NB4 (cell line): ENCODE results near the gene PDE6B.

Experiments used
- DNase-seq: peaks from one replicate; pipeline ENCODE4 v3.0.0; 2010; ENCODE audit warnings: low read depth
- H3K4me3 ChIP-seq: one replicate; pipeline ENCODE4 v1.5.1; 2011; ENCODE audit warnings: mild to moderate bottlenecking, low read depth, low read length, moderate library complexity
- CTCF ChIP-seq: IDR thresholded peaks from one replicate; pipeline ENCODE4 v1.5.1; 2012; ENCODE audit warnings: low read depth, low read length
- MAX ChIP-seq: IDR thresholded peaks from 2 replicates; pipeline ENCODE4 v1.6.1; 2011; ENCODE audit warnings: low read depth, low read length
- MYC ChIP-seq: IDR thresholded peaks from 2 replicates; pipeline ENCODE4 v1.6.1; 2011; ENCODE audit warnings: low read depth, low read length
- POLR2A ChIP-seq: IDR thresholded peaks from 2 replicates; pipeline ENCODE4 v1.6.1; 2011; ENCODE audit warnings: mild to moderate bottlenecking; ENCODE audit not compliant: insufficient read length; ENCODE audit errors: extremely low read depth

The PDE6B gene

GRCh38 chr4:621296-622070 is 3.9 kb upstream of the PDE6B start:
- no peak overlapping the region for H3K4me3 ChIP-seq
- no peak for DNase-seq
- TF ChIP-seq MYC (no peak), POLR2A (no peak), MAX (no peak), CTCF (no peak)

GRCh38 chr4:622071-622995 is 3.0 kb upstream of the PDE6B start:
- TF ChIP-seq POLR2A (no peak), MYC (no peak), CTCF (no peak), MAX (no peak)
- H3K4me3 ChIP-seq = no peak overlapping the region
- DNase-seq = no peak

- no peak overlapping the region for H3K4me3 ChIP-seq
- TF ChIP-seq POLR2A = no peak
- no peak for TF ChIP-seq MYC
- no peak for TF ChIP-seq MAX
- no peak for DNase-seq
Measured at GRCh38 chr4:622996-623913, 2.1 kb upstream of the PDE6B start.

GRCh38 chr4:623914-624566 is 1.3 kb upstream of the PDE6B start:
- no peak overlapping the region for H3K4me3 ChIP-seq
- TF ChIP-seq MAX (no peak), POLR2A (no peak), MYC (no peak), CTCF (no peak)
- no peak for DNase-seq

- TF ChIP-seq POLR2A (no peak), MAX (no peak), CTCF (no peak), MYC (no peak)
- H3K4me3 ChIP-seq = no peak overlapping the region
- no peak for DNase-seq
Measured at GRCh38 chr4:625631-626161, 323 bp downstream of the PDE6B start.
